A549 (cell line): ENCODE measurements around the gene WBP2.

ENCODE experiments used
- NR3C1 ChIP-seq: fragments of >200 bp; sonication (Bioruptor Twin); formaldehyde crosslinking; IDR thresholded peaks from 3 replicates; pipeline ENCODE4 v1.6.1; 2017
- PBX3 ChIP-seq: IDR thresholded peaks from 2 replicates; pipeline ENCODE4 v1.6.1; 2012
- RCOR1 ChIP-seq: fragments of 150-350 bp; IDR thresholded peaks from 2 replicates; pipeline ENCODE4 v1.6.1; 2014; ENCODE audit warnings: antibody characterized with exemption, low read length, low read depth
- USF2 ChIP-seq: fragments of 450-650 bp; IDR thresholded peaks from 2 replicates; pipeline ENCODE4 v1.6.1; 2014; ENCODE audit warnings: antibody characterized with exemption
- TF ChIP-seq, protein P1 (sequence below): fragments of >200 bp; sonication (Bioruptor Twin); formaldehyde crosslinking; IDR thresholded peaks from 3 replicates; pipeline ENCODE4 v1.5.1; 2016
- TF ChIP-seq, protein P2 (sequence below): IDR thresholded peaks from 2 replicates; pipeline ENCODE4 v1.6.1; 2012; ENCODE audit warnings: low read depth, borderline replicate concordance
- TF ChIP-seq, protein P3 (sequence below): fragments of >200 bp; sonication (Bioruptor Twin); formaldehyde crosslinking; IDR thresholded peaks from 3 replicates; pipeline ENCODE4 v1.6.1; 2016

GRCh38 chr17:75877752-75878173 is 22.6 kb upstream of the WBP2 start:
- TF ChIP-seq, protein P1, sequence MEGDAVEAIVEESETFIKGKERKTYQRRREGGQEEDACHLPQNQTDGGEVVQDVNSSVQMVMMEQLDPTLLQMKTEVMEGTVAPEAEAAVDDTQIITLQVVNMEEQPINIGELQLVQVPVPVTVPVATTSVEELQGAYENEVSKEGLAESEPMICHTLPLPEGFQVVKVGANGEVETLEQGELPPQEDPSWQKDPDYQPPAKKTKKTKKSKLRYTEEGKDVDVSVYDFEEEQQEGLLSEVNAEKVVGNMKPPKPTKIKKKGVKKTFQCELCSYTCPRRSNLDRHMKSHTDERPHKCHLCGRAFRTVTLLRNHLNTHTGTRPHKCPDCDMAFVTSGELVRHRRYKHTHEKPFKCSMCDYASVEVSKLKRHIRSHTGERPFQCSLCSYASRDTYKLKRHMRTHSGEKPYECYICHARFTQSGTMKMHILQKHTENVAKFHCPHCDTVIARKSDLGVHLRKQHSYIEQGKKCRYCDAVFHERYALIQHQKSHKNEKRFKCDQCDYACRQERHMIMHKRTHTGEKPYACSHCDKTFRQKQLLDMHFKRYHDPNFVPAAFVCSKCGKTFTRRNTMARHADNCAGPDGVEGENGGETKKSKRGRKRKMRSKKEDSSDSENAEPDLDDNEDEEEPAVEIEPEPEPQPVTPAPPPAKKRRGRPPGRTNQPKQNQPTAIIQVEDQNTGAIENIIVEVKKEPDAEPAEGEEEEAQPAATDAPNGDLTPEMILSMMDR, result peak; percentile 37
- TF ChIP-seq NR3C1 (no peak), PBX3 (no peak), RCOR1 (no peak), USF2 (no peak)
- TF ChIP-seq, protein P2, sequence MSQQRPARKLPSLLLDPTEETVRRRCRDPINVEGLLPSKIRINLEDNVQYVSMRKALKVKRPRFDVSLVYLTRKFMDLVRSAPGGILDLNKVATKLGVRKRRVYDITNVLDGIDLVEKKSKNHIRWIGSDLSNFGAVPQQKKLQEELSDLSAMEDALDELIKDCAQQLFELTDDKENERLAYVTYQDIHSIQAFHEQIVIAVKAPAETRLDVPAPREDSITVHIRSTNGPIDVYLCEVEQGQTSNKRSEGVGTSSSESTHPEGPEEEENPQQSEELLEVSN, result peak; percentile 11
- TF ChIP-seq, protein P3, sequence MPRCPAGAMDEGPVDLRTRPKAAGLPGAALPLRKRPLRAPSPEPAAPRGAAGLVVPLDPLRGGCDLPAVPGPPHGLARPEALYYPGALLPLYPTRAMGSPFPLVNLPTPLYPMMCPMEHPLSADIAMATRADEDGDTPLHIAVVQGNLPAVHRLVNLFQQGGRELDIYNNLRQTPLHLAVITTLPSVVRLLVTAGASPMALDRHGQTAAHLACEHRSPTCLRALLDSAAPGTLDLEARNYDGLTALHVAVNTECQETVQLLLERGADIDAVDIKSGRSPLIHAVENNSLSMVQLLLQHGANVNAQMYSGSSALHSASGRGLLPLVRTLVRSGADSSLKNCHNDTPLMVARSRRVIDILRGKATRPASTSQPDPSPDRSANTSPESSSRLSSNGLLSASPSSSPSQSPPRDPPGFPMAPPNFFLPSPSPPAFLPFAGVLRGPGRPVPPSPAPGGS, result no peak
